Tibial nerve (tissue), 4 donors: ENCODE data around the gene GATA5.

Experiments used
- CTCF ChIP-seq, 5 experiments: fragments of 200-600 bp in 3 of 5; fragments of 450-650 bp in 2 of 5; sonication (generic) in 3 of 5; IDR thresholded peaks; one replicate each; pipeline ENCODE4 v1.5.1; 2016 to 2019; ENCODE audit warnings: antibody characterized with exemption in 5 of 5, mild to moderate bottlenecking in 3 of 5, moderate library complexity in 2 of 5
- EP300 ChIP-seq, 2 donors: sonication (generic); formaldehyde crosslinking; IDR thresholded peaks; one replicate each; pipeline ENCODE4 v1.6.1; 2017; ENCODE audit warnings: antibody characterized with exemption in 2 of 2, mild to moderate bottlenecking in 1 of 2
- POLR2A ChIP-seq, 2 donors: fragments of 450-650 bp; IDR thresholded peaks; one replicate each; pipeline ENCODE4 v1.6.1; 2017; ENCODE audit warnings: antibody characterized with exemption in 2 of 2, mild to moderate bottlenecking in 2 of 2, moderate library complexity in 2 of 2

- TF ChIP-seq CTCF (IDR thresholded peaks at IDR 0.05) (no peak), POLR2A (IDR thresholded peaks at IDR 0.05) (no peak), EP300 (IDR thresholded peaks at IDR 0.05) (no peak)
Measured at GRCh38 chr20:62501801-62502495, 26.2 kb upstream of the GATA5 start.
